ENCODE data around the gene LIPG.

DNA sequence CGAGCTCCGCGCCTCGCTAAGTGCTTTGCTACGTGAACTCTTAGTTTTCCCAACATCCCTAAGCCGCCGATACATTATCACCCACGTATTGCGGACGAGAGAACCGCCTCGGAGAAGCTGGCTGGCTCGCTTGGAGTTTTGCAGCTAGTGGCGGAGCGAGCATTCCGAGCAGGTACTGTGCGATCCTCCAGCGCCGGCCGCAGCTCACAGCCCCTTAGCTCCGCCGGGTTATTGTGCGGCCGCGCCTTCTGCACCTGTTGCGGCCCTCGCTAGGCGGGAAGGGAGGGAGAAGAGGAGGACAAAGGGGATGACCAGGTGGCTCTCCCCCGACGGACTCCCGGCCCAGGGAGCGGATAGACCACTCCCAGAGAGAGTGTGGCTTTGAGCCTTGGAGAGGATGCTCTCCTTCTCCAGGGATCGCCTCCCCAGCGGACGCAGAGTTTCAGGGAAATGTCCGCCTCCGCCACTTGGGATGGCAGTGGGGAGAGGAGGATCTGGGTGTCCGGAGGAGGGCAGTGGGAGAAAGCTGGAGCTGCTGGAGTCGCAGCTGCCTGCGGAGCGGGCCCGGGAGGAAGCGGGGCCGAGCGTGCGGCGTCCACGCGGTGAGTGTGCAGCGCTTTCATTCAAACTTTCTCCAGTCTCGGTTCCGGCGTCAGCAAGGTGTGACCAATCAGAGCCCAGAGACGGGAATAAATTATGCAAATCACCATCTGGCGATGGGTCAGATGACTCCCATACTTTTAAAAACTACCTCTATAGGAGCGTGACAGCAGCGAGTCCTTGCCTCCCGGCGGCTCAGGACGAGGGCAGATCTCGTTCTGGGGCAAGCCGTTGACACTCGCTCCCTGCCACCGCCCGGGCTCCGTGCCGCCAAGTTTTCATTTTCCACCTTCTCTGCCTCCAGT, at the start of gene LIPG:
- TF ChIP-seq EZH2 (IDR thresholded peaks at IDR 0.05; ENCODE audit: borderline replicate concordance) (no peak), EZH2phosphoT487 (IDR thresholded peaks at IDR 0.05; ENCODE audit: low read depth, severe bottlenecking, unreplicated experiment) (no peak)
- TF ChIP-seq, protein P1, sequence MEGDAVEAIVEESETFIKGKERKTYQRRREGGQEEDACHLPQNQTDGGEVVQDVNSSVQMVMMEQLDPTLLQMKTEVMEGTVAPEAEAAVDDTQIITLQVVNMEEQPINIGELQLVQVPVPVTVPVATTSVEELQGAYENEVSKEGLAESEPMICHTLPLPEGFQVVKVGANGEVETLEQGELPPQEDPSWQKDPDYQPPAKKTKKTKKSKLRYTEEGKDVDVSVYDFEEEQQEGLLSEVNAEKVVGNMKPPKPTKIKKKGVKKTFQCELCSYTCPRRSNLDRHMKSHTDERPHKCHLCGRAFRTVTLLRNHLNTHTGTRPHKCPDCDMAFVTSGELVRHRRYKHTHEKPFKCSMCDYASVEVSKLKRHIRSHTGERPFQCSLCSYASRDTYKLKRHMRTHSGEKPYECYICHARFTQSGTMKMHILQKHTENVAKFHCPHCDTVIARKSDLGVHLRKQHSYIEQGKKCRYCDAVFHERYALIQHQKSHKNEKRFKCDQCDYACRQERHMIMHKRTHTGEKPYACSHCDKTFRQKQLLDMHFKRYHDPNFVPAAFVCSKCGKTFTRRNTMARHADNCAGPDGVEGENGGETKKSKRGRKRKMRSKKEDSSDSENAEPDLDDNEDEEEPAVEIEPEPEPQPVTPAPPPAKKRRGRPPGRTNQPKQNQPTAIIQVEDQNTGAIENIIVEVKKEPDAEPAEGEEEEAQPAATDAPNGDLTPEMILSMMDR (IDR thresholded peaks at IDR 0.05; ENCODE audit: poor library complexity), result no peak
